Peyer's patch (tissue), 4 donors: ENCODE results near the gene UGT2B28. TPM values are rescaled to one million over a fixed set of nuclear protein-coding genes. Genes with fewer than 3 reads are reported as not detected.
"Not testable (repeated sequence)": the region's sequence is repeated elsewhere in the genome, so short reads cannot be mapped to it uniquely, and the experiment has no call there.

Source experiments
- DNase-seq, 3 donors: peaks; one replicate each; pipeline ENCODE4 v3.0.0-alpha.2; 2017 to 2019
- H3K27ac ChIP-seq, 4 donors: fragments of 200-600 bp; sonication (generic); one replicate each; pipeline ENCODE4 v1.5.1; 2016 to 2019
- H3K27me3 ChIP-seq, 2 donors: fragments of 200-600 bp; sonication (generic); one replicate each; pipeline ENCODE4 v1.5.1; 2019
- H3K36me3 ChIP-seq, 3 donors: fragments of 200-600 bp; sonication (generic); one replicate each; pipeline ENCODE4 v1.5.1; 2016 to 2019
- H3K4me1 ChIP-seq, 4 donors: fragments of 200-600 bp; sonication (generic); one replicate each; pipeline ENCODE4 v1.5.1; 2016 to 2019
- H3K4me3 ChIP-seq, 4 donors: fragments of 200-600 bp; sonication (generic); 1 replicate in 3 of 4; 2 replicates in 1 of 4; pipeline ENCODE4 v1.5.1; 2016 to 2019; ENCODE audit warnings: mild to moderate bottlenecking in 1 of 4
- H3K9me3 ChIP-seq, 4 donors: fragments of 200-600 bp; sonication (generic); one replicate each; pipeline ENCODE4 v1.5.1; 2016 to 2019; ENCODE audit warnings: mild to moderate bottlenecking in 1 of 4
- POLR2A ChIP-seq, 2 donors: fragments of 450-650 bp; IDR thresholded peaks; one replicate each; pipeline ENCODE4 v1.5.1; 2017; ENCODE audit warnings: antibody characterized with exemption in 2 of 2, mild to moderate bottlenecking in 2 of 2, moderate library complexity in 2 of 2
- total RNA-seq, 4 donors: library from RNA; depleted of rRNA; stranded (reverse); fragments of >200 nt; gene quantifications; one replicate each; pipeline ENCODE4 v1.1.0, GENCODE V29; 2016
- TF ChIP-seq, protein P1 (sequence below), 6 experiments: fragments of 450-650 bp in 4 of 6; fragments of 200-600 bp in 2 of 6; sonication (generic) in 1 of 6; IDR thresholded peaks; one replicate each; pipeline ENCODE4 v1.5.1; 2017 to 2019; ENCODE audit warnings: antibody characterized with exemption in 6 of 6, mild to moderate bottlenecking in 3 of 6, moderate library complexity in 1 of 6

UGT2B28 gene
- not detected for total RNA-seq

GRCh38 chr4:69280081-69280480 lies at the start of gene UGT2B28:
Gene UGT2B28 (plus strand): TSS chr4:69280475. CDS start chr4:69280501, 26 bp downstream.
- not testable (repeated sequence) for DNase-seq, H3K9me3 ChIP-seq, H3K27ac ChIP-seq, H3K27me3 ChIP-seq, H3K36me3 ChIP-seq, H3K4me1 ChIP-seq, H3K4me3 ChIP-seq

DNA sequence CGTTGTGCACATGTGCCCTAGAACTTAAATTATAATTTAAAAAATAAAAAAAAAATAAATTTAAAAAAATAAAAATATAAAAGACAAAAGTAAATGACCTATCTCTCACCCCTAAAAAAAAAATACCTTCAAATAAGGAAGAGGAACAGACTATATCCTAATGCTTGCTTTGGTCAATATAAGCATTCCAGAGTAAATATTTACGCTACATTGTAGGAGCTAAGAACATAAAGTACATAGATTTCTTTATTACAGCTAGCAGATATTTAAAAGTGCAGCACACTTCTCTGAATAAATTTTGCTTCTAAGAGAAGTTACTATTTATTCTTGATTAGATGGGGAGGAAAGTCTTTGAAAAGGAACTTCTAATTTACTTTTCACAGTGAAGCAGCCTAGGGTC lies 41.2 kb upstream of the UGT2B28 start:
- Histone ChIP-seq H3K9me3 (no peaks in the 10 kb centered on the region), H3K27ac (no peak overlapping the region), H3K27me3 (no peaks in the 10 kb centered on the region), H3K4me3 (no peak overlapping the region), H3K36me3 (no peaks in the 10 kb centered on the region), H3K4me1 (no peaks in the 10 kb centered on the region)
- TF ChIP-seq, protein P1, sequence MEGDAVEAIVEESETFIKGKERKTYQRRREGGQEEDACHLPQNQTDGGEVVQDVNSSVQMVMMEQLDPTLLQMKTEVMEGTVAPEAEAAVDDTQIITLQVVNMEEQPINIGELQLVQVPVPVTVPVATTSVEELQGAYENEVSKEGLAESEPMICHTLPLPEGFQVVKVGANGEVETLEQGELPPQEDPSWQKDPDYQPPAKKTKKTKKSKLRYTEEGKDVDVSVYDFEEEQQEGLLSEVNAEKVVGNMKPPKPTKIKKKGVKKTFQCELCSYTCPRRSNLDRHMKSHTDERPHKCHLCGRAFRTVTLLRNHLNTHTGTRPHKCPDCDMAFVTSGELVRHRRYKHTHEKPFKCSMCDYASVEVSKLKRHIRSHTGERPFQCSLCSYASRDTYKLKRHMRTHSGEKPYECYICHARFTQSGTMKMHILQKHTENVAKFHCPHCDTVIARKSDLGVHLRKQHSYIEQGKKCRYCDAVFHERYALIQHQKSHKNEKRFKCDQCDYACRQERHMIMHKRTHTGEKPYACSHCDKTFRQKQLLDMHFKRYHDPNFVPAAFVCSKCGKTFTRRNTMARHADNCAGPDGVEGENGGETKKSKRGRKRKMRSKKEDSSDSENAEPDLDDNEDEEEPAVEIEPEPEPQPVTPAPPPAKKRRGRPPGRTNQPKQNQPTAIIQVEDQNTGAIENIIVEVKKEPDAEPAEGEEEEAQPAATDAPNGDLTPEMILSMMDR (IDR thresholded peaks at IDR 0.05) = no peak
- TF ChIP-seq POLR2A (IDR thresholded peaks at IDR 0.05) = no peak
- DNase-seq = no peak

DNA sequence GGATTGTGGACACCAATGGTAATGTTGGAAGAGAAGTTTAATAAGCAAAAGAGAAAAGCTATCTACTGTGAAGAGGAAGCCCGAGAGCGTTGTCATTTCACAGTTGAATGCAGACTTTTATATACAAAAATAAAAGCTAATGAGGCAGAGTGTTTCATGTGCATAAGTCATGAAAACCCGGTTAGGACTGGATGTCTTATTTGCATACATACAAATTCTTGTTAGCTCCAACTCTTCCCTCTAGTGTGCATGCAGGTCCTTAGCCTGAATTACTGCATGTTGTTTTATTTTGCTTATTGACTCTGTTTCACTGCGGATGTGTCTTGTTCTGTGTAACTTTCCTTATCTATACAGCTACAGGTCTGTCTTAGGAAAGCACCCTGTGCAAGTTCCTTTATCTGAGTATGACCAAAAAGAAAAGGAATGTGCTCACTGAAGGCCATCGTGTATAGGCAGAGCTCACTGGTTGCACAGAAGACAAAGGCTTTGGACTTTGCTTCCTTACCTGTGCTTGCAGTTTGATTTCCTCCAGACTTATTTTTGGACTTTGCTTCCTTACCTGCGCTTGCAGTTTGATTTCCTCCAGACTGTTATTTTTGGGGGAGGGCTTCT lies 40.6 kb upstream of the UGT2B28 start:
- Histone ChIP-seq H3K4me3 (no peak overlapping the region), H3K4me1 (no peaks in the 10 kb centered on the region), H3K27me3 (no peaks in the 10 kb centered on the region), H3K9me3 (no peaks in the 10 kb centered on the region), H3K27ac (no peak overlapping the region), H3K36me3 (no peaks in the 10 kb centered on the region)
- no peak for TF ChIP-seq POLR2A (IDR thresholded peaks at IDR 0.05)
- TF ChIP-seq, protein P1 (IDR thresholded peaks at IDR 0.05) = no peak
- DNase-seq = no peak

- H3K36me3 ChIP-seq, DNase-seq, H3K4me1 ChIP-seq, H3K4me3 ChIP-seq, H3K27me3 ChIP-seq, H3K9me3 ChIP-seq, H3K27ac ChIP-seq: not testable (repeated sequence)
Observed at GRCh38 chr4:69240787-69241186, 39.5 kb upstream of the UGT2B28 start.

DNA sequence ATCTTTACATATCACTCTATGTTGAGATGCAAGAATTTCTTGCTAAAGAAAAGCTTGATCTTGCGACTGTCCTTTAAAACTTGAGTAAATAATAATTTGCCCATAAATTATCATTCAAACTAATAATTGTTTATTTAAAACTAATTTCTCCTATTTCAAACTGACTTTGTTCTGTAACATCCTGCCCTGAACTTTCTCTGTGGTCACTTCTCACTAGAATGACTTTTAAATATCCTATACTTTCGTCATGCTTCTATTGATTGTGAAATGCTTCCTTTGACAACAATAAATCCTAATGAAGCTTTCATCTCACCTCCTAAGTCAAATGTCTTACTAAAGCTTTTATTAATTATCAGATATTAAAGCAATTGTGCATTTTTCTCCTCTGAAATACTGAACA lies 38.5 kb upstream of the UGT2B28 start:
- not testable (repeated sequence) for H3K36me3 ChIP-seq, DNase-seq, H3K27ac ChIP-seq, H3K27me3 ChIP-seq, H3K4me3 ChIP-seq, H3K9me3 ChIP-seq, H3K4me1 ChIP-seq

GRCh38 chr4:69242562-69243240 lies 37.6 kb upstream of the UGT2B28 start:
- not testable (repeated sequence) for H3K27ac ChIP-seq, H3K27me3 ChIP-seq, DNase-seq, H3K4me1 ChIP-seq, H3K36me3 ChIP-seq, H3K9me3 ChIP-seq, H3K4me3 ChIP-seq

DNA sequence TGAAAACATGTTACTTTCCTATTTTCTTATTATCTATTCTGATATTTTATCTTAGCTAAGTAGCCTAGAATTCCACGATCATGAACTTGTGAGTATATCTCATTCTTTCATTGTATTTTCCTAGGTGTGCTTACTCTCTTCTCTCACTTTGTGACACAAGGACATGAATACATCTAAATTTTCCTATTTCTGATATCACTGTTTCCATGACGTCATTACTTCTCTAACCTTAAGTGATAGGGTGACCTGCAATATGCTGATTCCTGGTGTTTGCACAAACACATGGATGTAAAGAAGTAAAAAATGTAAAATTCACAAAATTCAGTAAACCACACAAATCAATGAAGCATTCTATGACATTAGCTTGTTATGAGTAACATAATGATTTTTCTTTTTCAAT lies 29.4 kb upstream of the UGT2B28 start:
- not testable (repeated sequence) for H3K9me3 ChIP-seq, H3K36me3 ChIP-seq

DNA sequence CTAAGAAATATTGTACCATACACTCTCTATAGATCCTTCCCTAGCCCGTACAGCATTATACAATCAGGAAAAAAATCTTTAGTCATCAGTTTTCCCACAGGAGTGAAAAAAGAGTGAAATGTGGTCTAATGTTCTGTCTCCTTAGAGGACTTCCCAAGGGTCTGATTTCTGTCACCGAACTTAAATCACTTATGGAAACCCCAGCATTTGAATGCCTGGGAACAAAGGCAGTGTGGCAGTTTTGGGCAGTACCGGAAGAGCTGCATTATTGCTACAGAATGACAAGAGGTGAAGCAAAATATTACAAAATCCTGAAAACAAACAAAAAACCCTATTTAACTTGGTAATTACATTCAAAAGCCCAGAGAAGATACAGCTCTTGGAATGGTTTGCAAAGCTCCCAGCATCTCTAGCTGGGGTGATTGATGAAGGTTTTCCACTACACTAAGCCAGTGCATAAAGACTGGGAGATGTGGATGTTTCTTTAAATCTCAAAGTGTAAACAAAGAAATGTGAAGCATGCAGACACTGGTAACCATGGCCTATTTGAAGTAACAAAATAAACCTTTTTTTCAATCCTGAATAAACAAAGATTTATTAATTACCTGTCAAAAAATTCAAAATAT lies 27.0 kb upstream of the UGT2B28 start:
- H3K27ac ChIP-seq, DNase-seq, H3K4me3 ChIP-seq, H3K9me3 ChIP-seq, H3K27me3 ChIP-seq, H3K36me3 ChIP-seq, H3K4me1 ChIP-seq: not testable (repeated sequence)

More for the DNA sequence above, 29.4 kb upstream of the UGT2B28 start:
- not testable (repeated sequence) for H3K4me1 ChIP-seq, H3K27me3 ChIP-seq, H3K4me3 ChIP-seq, H3K27ac ChIP-seq, DNase-seq

- H3K4me1 ChIP-seq, H3K27ac ChIP-seq, H3K9me3 ChIP-seq, H3K36me3 ChIP-seq, H3K4me3 ChIP-seq, DNase-seq, H3K27me3 ChIP-seq: not testable (repeated sequence)
Observed at GRCh38 chr4:69268612-69269011, 11.7 kb upstream of the UGT2B28 start.

DNA sequence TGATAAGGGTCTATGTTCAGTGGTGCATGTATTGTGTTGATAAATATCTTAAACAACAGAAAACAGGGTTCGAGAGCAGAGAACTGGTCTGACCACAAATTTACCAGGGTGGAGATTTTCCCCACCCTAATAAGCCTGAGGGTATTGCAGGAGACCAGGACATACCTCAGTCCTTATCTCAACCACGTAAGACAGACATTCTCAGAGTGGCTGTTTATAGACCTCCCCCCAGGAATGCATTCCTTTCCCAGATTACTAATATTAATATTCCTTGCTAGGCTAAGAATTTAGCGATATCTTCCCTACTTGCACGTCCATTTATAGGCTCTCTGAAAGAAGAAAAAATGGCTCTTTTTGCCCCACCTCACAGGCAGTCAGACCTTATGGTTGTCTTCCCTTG lies 16.1 kb downstream of the UGT2B28 start:
- not testable (repeated sequence) for H3K4me3 ChIP-seq, H3K9me3 ChIP-seq, H3K27me3 ChIP-seq, DNase-seq, H3K36me3 ChIP-seq, H3K27ac ChIP-seq, H3K4me1 ChIP-seq

GRCh38 chr4:69308426-69309033 lies 28.3 kb downstream of the UGT2B28 start:
- H3K36me3 ChIP-seq, H3K4me1 ChIP-seq, H3K27me3 ChIP-seq, H3K27ac ChIP-seq, DNase-seq, H3K9me3 ChIP-seq, H3K4me3 ChIP-seq: not testable (repeated sequence)

GRCh38 chr4:69309549-69310076 lies 29.3 kb downstream of the UGT2B28 start:
- DNase-seq, H3K9me3 ChIP-seq, H3K4me3 ChIP-seq, H3K4me1 ChIP-seq, H3K36me3 ChIP-seq, H3K27me3 ChIP-seq, H3K27ac ChIP-seq: not testable (repeated sequence)
